Panc1 (cell line): ENCODE results near the gene CFAP100.

Experiments used
- REST ChIP-seq, 2 experiments: IDR thresholded peaks; 2 replicates each; pipeline ENCODE4 v1.6.1; 2011 to 2012; ENCODE audit warnings: low read depth in 2 of 2, control low read depth in 1 of 2, low read length in 1 of 2, mild to moderate bottlenecking in 1 of 2, moderate library complexity in 1 of 2; ENCODE audit not compliant: insufficient read depth in 1 of 2
- TF ChIP-seq, protein P1 (sequence below): fragments of 450-650 bp; IDR thresholded peaks from 2 replicates; pipeline ENCODE4 v1.5.1; 2017; ENCODE audit warnings: mild to moderate bottlenecking

- TF ChIP-seq, protein P1, sequence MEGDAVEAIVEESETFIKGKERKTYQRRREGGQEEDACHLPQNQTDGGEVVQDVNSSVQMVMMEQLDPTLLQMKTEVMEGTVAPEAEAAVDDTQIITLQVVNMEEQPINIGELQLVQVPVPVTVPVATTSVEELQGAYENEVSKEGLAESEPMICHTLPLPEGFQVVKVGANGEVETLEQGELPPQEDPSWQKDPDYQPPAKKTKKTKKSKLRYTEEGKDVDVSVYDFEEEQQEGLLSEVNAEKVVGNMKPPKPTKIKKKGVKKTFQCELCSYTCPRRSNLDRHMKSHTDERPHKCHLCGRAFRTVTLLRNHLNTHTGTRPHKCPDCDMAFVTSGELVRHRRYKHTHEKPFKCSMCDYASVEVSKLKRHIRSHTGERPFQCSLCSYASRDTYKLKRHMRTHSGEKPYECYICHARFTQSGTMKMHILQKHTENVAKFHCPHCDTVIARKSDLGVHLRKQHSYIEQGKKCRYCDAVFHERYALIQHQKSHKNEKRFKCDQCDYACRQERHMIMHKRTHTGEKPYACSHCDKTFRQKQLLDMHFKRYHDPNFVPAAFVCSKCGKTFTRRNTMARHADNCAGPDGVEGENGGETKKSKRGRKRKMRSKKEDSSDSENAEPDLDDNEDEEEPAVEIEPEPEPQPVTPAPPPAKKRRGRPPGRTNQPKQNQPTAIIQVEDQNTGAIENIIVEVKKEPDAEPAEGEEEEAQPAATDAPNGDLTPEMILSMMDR: no peak
- TF ChIP-seq REST (IDR thresholded peaks at IDR 0.05; ENCODE audit: insufficient read depth in 1 of 2, low read depth in 2 of 2, low read length in 1 of 2): no peak
Observed at GRCh38 chr3:126378341-126378751, 16.4 kb upstream of the CFAP100 start.
